ENCODE results near the gene NAPEPLD.
"Not testable (repeated sequence)": the region's sequence is repeated elsewhere in the genome, so short reads cannot be mapped to it uniquely, and the experiment has no call there.

NAPEPLD gene

DNA sequence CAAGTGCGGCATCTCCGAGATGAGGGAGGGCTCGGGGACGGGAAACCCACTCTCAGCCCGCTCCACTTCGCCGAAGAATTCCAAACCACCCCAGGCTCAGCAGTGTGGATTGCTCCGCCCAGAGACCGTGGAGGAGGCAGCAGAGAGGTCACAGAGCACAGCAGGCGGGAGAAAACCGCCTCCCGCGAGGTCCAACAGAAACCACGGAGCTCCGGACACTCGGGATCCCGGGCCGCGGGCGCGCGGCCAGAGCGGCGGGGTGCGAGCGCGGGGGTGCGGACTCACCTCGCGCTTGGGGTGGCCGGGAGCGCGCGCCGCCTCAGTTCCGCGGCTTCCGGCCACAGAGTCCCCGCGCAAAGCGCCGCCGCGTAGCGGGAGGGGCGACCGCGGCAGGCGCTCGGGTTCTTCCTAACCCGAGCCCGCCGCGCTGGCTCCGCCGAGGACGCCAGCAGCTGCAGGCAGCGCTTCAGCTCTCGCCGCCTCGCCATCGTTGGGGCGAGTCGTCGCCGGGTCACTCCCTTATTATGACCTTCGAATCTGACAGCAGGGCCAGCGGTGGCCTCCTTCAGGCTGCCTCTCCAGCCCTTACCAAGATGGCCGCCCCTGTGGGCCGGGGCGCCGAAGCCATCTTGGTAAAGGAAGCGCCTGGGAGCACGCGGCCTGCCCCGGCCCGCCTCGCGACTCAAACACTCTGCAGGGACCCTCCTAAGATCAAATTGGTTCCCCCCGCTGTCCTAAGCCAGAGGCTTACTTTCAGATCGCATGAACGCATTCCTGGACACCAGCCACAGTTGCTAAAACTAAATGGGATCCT lies at the start of gene NAPEPLD:
NAPEPLD (minus strand) TSS at position 106 of the 814 bp plus-strand sequence. CDS start 20,323 bp downstream, outside the sequence.
- TF ChIP-seq POLR2A (IDR thresholded peaks at IDR 0.05; ENCODE audit: low read depth, low read length) = peak; percentile 81
- peak; percentile 83 for DNase-seq (ENCODE audit: insufficient read length, low spot score)
- FAIRE-seq = no peak

DNA sequence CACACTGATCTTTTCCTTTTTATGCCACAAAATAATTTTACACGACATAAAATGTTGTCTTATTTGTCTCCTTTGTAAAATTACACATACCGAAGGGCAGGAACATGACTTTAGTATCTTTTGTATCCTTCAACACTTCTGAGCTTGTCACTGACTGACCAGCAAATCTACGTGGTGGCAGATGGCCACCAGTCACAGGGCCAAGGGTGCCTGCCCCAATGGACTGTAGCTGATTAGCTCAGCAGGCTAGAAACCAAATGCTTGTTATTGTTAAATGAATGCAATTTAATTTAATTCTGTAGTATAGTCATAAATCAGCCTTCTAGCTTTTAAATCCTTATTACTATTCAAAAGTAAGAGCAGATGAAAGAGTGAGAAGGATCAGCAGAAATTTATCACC lies 49.2 kb upstream of the NAPEPLD start:
- not testable (repeated sequence) for DNase-seq (ENCODE audit: insufficient read length, low spot score); FAIRE-seq

DNA sequence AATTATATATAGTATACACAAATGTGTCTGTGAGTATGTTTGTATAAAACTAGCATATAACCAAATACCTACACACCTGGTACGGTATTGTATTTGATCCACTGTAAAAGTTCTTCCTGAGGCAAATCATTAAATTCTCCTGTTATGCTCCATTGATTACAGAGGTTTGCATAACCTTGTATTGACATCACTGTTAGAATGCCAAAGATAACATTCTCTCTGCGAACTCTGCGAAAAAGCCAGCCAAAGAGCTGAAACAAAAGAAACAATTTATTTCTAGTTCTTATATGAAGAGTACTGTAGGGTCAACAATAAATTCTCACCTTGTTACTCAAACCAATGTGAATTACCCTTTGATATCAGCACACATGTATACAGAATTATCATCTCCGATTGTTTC lies 46.5 kb upstream of the NAPEPLD start:
- FAIRE-seq = peak; percentile 73
- not testable (repeated sequence) for DNase-seq (ENCODE audit: insufficient read length, low spot score)

DNA sequence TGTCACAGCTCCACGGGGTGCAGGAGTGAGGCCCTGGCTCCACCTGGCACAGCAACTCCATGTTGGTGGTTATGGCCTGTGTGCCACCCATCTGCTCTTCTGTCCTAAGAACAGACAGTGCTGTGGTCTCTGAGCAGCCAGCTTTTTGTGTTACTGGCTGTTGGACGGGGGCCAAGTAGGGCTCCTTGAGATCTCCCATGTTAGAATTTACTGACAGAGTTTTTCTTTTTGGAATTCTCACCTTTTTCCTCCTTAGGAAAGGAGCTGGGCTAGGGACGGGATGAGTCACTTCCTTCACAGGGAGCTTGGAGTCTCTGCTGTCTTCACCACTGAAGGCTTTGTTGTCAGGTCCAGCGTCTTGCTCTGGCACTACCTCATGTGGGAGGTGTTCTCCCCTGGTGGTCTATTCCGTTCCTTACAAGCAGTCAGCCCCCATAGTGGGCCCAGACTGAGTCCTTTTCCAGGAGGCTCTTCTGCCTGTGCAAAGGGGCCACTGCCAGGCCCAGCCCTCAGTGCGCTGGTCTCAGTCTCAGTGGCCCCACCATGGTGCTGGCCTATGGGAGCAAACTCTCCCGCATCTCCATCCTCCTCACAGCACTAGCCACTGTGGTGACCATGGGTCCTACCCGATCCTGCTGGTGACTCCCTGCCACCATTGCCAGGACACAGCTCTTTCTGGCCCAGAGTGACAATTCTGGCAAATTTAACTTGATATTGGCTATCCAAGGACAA lies 23.7 kb upstream of the NAPEPLD start:
- peak; percentile 50 for FAIRE-seq
- DNase-seq (ENCODE audit: insufficient read length, low spot score) = not testable (repeated sequence)

DNA sequence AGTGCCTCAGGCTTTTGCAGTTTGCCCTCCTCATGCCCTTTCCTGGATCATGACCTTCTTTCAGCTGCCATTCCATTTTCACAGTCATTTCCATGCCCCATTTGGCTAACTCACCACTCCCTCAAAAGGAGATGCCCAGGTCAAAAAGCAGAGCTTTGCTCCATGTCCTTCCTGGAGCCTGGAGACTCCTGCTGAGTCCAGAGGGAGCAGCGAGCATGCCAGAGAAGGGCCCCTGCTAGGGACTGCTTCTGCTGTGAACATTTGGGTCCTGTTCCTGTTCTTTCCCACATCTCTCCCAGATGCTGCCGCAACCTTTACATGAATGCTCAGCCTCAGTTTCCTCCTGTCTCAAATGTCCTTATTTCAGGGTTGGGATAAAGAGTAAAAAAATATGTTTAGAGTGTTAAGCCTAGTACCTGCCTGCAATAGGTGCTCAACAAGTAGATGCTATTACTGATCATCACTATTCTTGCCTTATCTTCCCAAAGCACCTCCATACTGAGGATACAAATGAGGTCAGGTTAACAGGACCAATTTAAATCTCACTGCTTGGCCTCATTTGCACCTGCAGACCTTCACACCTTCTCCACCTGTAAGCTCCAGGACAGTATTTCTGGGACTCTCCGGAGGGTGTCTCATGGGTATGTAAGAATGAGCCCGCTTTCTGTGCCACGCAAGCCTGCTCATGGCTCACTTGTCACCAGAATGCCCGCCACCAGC lies 23.0 kb upstream of the NAPEPLD start:
- FAIRE-seq; DNase-seq (ENCODE audit: insufficient read length, low spot score): not testable (repeated sequence)

DNA sequence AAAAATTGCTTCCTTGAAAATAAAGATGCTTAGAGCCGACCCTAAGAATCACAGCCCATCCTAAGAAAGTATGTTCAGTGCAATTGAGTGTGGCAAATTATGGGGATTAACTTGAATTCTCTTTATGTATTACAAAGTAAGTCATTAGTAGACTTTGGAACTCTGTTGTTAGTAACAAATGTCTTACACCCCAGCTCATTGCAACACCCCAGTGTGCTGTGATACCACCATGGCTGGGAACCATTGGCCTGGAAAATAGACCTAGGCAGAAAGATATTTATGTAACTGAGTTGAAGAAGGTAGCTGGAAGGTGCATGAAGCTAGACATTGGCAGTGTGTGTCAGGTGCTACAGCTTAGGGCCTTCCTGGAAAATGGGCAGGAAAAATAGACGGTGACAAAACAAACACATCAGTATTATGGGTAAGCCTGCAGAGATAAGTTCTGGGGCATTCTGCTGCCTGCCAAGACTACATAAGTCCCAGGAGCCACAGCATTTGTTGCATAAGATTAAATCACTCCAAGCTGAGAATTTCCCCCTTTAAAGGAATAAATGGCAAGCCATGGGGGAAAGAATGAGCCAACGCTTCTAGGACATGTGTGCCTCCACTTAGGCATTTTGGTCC lies 18.1 kb upstream of the NAPEPLD start:
- not testable (repeated sequence) for FAIRE-seq; DNase-seq (ENCODE audit: insufficient read length, low spot score)

DNA sequence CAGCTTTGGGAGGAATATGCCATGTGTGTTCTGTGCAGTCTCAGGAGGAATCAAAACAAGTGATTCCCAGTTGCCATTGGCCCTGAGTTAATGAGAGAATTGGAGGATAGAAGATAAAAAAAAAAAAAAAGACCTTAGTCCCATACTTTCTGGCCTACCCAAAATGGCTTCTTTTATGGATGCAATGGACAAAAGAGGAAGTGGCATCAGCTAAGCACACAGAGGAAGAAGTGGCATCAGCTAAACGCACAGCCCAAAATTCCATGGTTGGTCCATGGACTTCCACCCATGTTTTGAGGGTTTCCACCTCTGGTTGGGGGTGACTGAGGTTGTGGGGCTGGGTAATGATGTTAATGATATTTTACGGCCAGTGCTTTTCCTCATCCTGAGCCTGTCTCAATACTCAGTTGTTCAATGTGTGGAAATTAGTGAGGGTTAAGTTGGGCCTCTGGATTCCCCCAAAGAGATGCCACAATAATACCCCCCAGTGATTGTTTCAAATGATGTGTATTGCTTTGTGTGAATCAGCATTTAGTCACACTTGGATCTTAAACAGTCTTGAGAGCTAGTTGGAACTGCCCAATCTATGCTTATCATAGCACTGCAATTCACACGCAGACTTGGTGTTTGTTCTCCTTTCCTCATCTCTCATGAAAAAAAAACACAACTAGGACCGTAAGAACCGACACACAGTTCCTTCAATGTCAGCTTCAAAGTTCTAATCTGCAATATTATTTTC lies 14.4 kb upstream of the NAPEPLD start:
- DNase-seq (ENCODE audit: insufficient read length, low spot score); FAIRE-seq: not testable (repeated sequence)

DNA sequence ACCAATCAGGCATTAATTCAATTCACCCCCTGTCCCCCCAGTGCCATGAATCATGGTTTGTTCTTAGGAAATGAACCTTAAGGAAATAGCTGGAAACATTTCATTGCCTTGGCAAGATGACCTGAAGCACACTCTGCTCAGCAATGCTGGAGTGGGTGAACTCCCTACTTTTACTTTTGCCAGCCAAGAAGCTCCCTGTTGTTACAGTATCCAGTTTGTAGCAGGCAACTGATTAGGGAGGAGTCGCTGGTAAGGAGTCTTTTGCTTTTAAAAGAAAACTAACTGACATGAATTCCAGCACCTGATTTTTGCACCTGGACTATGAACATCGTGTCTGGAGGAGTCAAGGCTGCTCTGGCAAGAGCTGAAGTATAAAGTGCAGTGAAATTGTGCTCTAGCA lies 13.7 kb upstream of the NAPEPLD start:
- not testable (repeated sequence) for DNase-seq (ENCODE audit: insufficient read length, low spot score); FAIRE-seq

DNA sequence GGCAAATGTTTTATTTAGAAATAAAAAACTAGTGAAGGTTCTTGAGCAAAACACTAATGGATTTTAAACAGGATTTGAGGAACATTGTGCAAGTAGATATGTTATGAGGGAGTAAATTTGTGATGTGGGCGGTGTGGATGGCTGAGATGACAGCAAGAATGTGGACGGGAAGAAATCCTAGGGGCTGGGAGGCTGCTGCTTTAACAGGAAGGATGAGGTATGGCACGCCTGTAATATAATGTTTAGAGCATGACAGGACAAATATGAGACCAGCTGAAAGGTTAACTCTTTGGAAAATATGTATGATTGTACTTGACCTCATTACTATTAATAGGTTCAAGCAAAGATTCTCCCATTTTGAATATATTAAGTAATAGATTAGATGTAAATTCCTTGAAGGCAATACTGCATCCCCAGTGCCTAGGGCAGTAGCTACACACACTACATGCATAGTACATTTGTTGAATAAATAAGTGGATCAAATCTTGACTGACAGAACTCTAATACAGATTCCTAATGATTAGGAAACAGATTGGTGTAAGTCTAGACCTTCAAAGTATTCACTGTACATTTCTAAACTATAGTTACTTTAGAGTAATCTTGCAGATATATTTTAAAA lies 13.2 kb upstream of the NAPEPLD start:
- FAIRE-seq; DNase-seq (ENCODE audit: insufficient read length, low spot score): not testable (repeated sequence)

DNA sequence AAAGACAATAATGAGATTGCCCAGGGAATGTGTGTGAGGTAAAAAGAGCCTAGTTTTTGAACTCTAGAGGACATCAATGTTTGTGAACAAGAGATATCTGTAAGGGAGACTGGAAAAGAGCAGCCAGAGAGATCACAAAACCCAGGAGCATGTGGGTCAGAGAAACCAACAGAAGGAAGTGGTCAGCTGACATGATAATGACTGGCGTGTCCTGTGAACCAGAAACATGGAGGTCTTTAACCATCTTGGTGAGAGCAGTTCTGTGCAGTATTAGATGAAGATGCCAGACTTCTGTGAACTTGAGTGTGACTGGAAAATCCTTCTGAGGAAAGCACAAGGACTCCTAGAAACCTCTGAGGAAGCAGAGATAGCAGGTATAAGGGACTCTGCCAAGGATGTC lies 10.2 kb upstream of the NAPEPLD start:
- FAIRE-seq = not testable (repeated sequence)

DNA sequence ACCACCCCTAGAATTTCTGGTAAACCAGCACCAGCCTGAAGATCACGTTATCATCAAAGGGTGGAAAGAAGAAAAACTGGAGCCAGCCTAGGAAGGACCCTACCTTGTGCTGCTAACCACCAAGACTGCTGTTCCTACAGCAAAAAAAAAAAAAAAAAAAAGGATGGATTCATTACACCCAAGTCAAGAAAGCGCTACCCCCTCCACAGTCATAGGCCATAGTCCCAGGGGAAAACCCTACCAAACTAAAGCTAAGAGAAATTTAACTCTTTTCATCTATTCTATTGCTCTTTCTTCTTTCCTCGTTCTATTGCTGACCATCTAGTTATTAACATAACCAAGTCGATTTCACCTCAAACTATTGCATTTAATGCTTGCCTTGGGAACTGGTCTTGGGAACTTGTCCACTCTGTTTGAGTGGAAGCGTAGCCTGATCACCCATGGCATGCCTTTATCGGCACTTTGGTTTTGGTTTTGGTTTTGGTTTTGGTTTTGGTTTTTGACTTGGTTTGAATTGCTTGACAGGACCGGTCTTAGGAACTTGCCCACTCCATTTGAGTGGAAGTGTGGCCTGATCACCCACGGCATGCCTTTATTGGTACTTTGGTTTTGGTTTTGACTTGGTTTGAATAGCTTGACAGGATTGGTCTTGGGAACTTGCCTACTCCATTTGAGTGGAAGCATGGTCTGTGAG lies 6.6 kb upstream of the NAPEPLD start:
- not testable (repeated sequence) for DNase-seq (ENCODE audit: insufficient read length, low spot score); FAIRE-seq

More for the DNA sequence above, 10.2 kb upstream of the NAPEPLD start:
- DNase-seq (ENCODE audit: insufficient read length, low spot score) = not testable (repeated sequence)

DNA sequence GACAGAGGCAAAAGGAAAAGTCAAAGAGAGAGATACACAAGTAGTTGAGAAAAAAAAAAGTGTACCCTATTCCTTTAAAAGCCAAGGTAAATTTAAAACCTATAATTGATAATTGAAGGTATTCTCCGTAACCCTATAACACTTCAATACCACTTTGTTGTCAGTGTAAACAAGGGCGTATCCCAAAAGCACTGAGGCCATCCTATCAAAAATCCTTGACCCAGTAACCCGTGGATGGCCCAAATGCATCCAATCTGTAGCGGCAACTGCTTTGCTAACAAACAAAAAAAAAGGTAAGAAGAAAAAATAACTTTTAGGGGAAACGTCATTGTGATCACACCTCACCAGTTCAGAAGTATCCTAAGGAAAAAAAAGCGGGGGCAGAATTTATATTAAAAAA lies 5.1 kb upstream of the NAPEPLD start:
- no peak for DNase-seq (ENCODE audit: insufficient read length, low spot score)
- no peak for FAIRE-seq
- no peak for TF ChIP-seq POLR2A (IDR thresholded peaks at IDR 0.05; ENCODE audit: low read depth, low read length)

Measured in H54 (cell line).